Measurements from ENCODE around the gene VPS4B. TPM values are rescaled to one million over a fixed set of nuclear protein-coding genes. Genes with fewer than 3 reads are reported as not detected.

Gene VPS4B
- total RNA-seq, 1 experiment from 2014 or later, result 59.7 TPM

- no peaks in the 10 kb centered on the region for H3K4me1 ChIP-seq (replicated peaks; ENCODE audit: insufficient read depth)
- no peak for TF ChIP-seq EZH2 (IDR thresholded peaks at IDR 0.05; ENCODE audit: low read depth)
- TF ChIP-seq, protein P1, sequence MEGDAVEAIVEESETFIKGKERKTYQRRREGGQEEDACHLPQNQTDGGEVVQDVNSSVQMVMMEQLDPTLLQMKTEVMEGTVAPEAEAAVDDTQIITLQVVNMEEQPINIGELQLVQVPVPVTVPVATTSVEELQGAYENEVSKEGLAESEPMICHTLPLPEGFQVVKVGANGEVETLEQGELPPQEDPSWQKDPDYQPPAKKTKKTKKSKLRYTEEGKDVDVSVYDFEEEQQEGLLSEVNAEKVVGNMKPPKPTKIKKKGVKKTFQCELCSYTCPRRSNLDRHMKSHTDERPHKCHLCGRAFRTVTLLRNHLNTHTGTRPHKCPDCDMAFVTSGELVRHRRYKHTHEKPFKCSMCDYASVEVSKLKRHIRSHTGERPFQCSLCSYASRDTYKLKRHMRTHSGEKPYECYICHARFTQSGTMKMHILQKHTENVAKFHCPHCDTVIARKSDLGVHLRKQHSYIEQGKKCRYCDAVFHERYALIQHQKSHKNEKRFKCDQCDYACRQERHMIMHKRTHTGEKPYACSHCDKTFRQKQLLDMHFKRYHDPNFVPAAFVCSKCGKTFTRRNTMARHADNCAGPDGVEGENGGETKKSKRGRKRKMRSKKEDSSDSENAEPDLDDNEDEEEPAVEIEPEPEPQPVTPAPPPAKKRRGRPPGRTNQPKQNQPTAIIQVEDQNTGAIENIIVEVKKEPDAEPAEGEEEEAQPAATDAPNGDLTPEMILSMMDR (conservative IDR thresholded peaks at IDR 0.05), result no peak
- no peaks in the 10 kb centered on the region for H3K9me2 ChIP-seq (ENCODE audit: insufficient read depth)
- no peaks in the 10 kb centered on the region for H3K27me3 ChIP-seq (ENCODE audit: insufficient read depth, low read depth)
- H3F3A ChIP-seq (ENCODE audit: insufficient read depth, low read depth), result no peaks in the 10 kb centered on the region
- DNase-seq, result no peak
- CTCF ChIA-PET, result no interaction called here
- no peaks in the 10 kb centered on the region for H3K36me3 ChIP-seq (ENCODE audit: low read depth)
- no peak overlapping the region for H3K4me2 ChIP-seq
- BruUV-seq (replicated peaks), result no TSS peak
- H3K27ac ChIP-seq, result no peak overlapping the region
- POLR2A ChIA-PET (ENCODE audit: unreplicated experiment), result no interaction called here
- no peak overlapping the region for H2AFZ ChIP-seq
- no peaks in the 10 kb centered on the region for H4K20me1 ChIP-seq (ENCODE audit: insufficient read depth)
- H3K4me3 ChIP-seq, result no peak overlapping the region
- H3K79me2 ChIP-seq (ENCODE audit: low read depth), result no peaks in the 10 kb centered on the region
- intact Hi-C loops (cut with micrococcal nuclease; ENCODE audit: unreplicated experiment), result no loop called here
- no peaks in the 10 kb centered on the region for H3K9me3 ChIP-seq (ENCODE audit: insufficient read depth, low read depth)
Measured at GRCh38 chr18:63378919-63379638, 43.2 kb downstream of the VPS4B start.

- Histone ChIP-seq H4K20me1 (ENCODE audit: insufficient read depth) (no peaks in the 10 kb centered on the region), H3K27ac (no peak overlapping the region), H3K4me1 (replicated peaks; ENCODE audit: insufficient read depth) (no peaks in the 10 kb centered on the region), H3K79me2 (ENCODE audit: low read depth) (no peaks in the 10 kb centered on the region), H3K36me3 (ENCODE audit: low read depth) (no peaks in the 10 kb centered on the region), H3K4me2 (no peak overlapping the region), H2AFZ (no peak overlapping the region), H3K9me2 (ENCODE audit: insufficient read depth) (no peaks in the 10 kb centered on the region), H3F3A (ENCODE audit: insufficient read depth, low read depth) (no peaks in the 10 kb centered on the region), H3K4me3 (no peak overlapping the region), H3K9me3 (ENCODE audit: insufficient read depth, low read depth) (no peaks in the 10 kb centered on the region), H3K27me3 (ENCODE audit: insufficient read depth, low read depth) (no peaks in the 10 kb centered on the region)
- POLR2A ChIA-PET (ENCODE audit: unreplicated experiment), result no interaction called here
- no peak for DNase-seq
- TF ChIP-seq, protein P1 (conservative IDR thresholded peaks at IDR 0.05), result no peak
- no peak for TF ChIP-seq EZH2 (IDR thresholded peaks at IDR 0.05; ENCODE audit: low read depth)
- intact Hi-C loops (cut with micrococcal nuclease; ENCODE audit: unreplicated experiment), result no loop called here
- BruUV-seq (replicated peaks), result no TSS peak
- CTCF ChIA-PET, result no interaction called here
Measured at GRCh38 chr18:63377275-63377980, 44.8 kb downstream of the VPS4B start.

GRCh38 chr18:63376538-63376937, 45.7 kb downstream of the VPS4B start:
- TF ChIP-seq EZH2 (IDR thresholded peaks at IDR 0.05; ENCODE audit: low read depth), result no peak
- TF ChIP-seq, protein P1 (conservative IDR thresholded peaks at IDR 0.05), result no peak
- ChIA-PET CTCF (no interaction called here), POLR2A (ENCODE audit: unreplicated experiment) (no interaction called here)
- Histone ChIP-seq H3K4me3 (no peak overlapping the region), H4K20me1 (ENCODE audit: insufficient read depth) (no peaks in the 10 kb centered on the region), H3K79me2 (ENCODE audit: low read depth) (no peaks in the 10 kb centered on the region), H2AFZ (no peak overlapping the region), H3K27ac (no peak overlapping the region), H3K9me2 (ENCODE audit: insufficient read depth) (no peaks in the 10 kb centered on the region), H3F3A (ENCODE audit: insufficient read depth, low read depth) (no peaks in the 10 kb centered on the region), H3K4me2 (no peak overlapping the region), H3K27me3 (ENCODE audit: insufficient read depth, low read depth) (no peaks in the 10 kb centered on the region), H3K4me1 (replicated peaks; ENCODE audit: insufficient read depth) (no peaks in the 10 kb centered on the region), H3K9me3 (ENCODE audit: insufficient read depth, low read depth) (no peaks in the 10 kb centered on the region), H3K36me3 (ENCODE audit: low read depth) (no peaks in the 10 kb centered on the region)
- intact Hi-C loops (cut with micrococcal nuclease; ENCODE audit: unreplicated experiment), result no loop called here
- peak in 1 of 2 experiments; percentile 36 for DNase-seq
- BruUV-seq (replicated peaks), result no TSS peak

Measured in PC-9 (cell line).